SK-N-MC (cell line): Measurements from ENCODE around the gene AOAH.

Experiments used
- EZH2 ChIP-seq: fragments of 200-600 bp; sonication (generic); IDR thresholded peaks from one replicate; pipeline ENCODE4 v1.6.1; 2017; ENCODE audit warnings: antibody characterized with exemption
- POLR2AphosphoS5 ChIP-seq: IDR thresholded peaks from 2 replicates; pipeline ENCODE4 v1.6.1; 2012; ENCODE audit warnings: mild to moderate bottlenecking, low read depth, low read length, borderline replicate concordance

DNA sequence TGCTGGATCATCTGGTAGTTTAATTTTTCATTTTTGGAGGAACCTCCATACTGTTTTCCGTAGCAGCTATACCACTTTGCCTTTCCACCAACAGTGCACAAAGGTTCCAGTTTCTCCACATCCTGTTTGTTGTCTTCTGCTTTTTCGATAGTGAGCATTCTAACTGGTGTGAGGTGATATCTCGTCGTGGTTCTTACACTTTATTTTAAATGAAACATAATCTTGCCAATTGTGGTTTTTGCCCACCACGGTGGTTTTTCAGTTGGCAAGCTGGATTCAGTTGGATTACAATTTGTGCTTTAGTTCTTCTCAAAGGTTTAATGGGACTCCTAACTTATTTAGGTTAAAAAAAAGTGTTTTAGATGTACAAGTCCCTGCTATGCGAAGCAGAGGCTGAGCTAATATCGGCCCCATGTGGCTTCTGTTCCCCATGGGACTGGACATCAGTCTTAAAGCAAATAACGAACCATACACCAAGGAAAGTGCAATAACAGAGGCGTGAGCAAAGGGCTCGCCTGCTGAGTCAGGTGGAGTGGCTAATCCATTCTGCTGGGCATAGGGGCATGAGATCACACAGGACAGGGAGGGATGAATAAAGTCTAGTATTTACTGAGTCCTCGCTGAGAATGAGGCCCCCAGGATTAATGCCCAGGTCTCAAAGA is 153.6 kb downstream of the AOAH start:
- TF ChIP-seq POLR2AphosphoS5, result no peak
- TF ChIP-seq EZH2, result no peak
